SK-N-SH (cell line): ENCODE results near the gene CADM3. TPM values are rescaled to one million over a fixed set of nuclear protein-coding genes. Genes with fewer than 3 reads are reported as not detected.

ENCODE experiments used
- CTCF ChIA-PET: fragments of 300-600, 350-600 bp; formaldehyde crosslinking; extraction: SDS; loops from one replicate; lab custom pipeline; 2021; lab: Yijun Ruan, JAX
- POLR2A ChIA-PET: fragments of 350-600 bp; sonication (Branson Sonifier 250); formaldehyde crosslinking; extraction: SDS; loops from one replicate; lab custom pipeline; 2020; ENCODE audit warnings: antibody characterized with exemption, inconsistent platforms; lab: Yijun Ruan, JAX
- DNase-seq: peaks from one replicate; pipeline ENCODE4 v3.0.0; 2012
- H2AFZ ChIP-seq: fragments of 200-600 bp; sonication (generic); 2 replicates; pipeline ENCODE4 v1.8.1; 2016; ENCODE audit warnings: antibody characterized with exemption, mild to moderate bottlenecking, low read depth
- H3F3A ChIP-seq: fragments of 200-600 bp; sonication (generic); replicated peaks from 2 replicates; pipeline ENCODE3; 2016; ENCODE audit warnings: antibody characterized with exemption, mild to moderate bottlenecking; ENCODE audit not compliant: insufficient read depth
- H3K27ac ChIP-seq, 2 experiments: fragments of 200-500 bp in 1 of 2; fragments of 200-600 bp in 1 of 2; sonication (Bioruptor generic) in 1 of 2; sonication (generic), shearing (Covaris generic) in 1 of 2; 2 replicates each; pipeline versions ENCODE4 v1.5.1 to v1.6.1; 2014 to 2016; ENCODE audit warnings: low read depth in 2 of 2, inconsistent platforms in 1 of 2, low read length in 1 of 2, mild to moderate bottlenecking in 1 of 2, mixed read lengths in 1 of 2
- H3K27me3 ChIP-seq: fragments of 200-600 bp; sonication (generic), shearing (Covaris generic); 2 replicates; pipeline ENCODE4 v1.6.1; 2016; ENCODE audit warnings: mixed run types; ENCODE audit not compliant: insufficient read depth
- H3K36me3 ChIP-seq, 2 experiments: fragments of 200-500 bp in 1 of 2; fragments of 200-600 bp in 1 of 2; sonication (Bioruptor generic) in 1 of 2; sonication (generic) in 1 of 2; replicated peaks in 1 of 2; 2 replicates each; pipeline versions ENCODE3 to v1.5.1; 2014 to 2016; ENCODE audit warnings: low read length in 1 of 2, mild to moderate bottlenecking in 1 of 2; ENCODE audit not compliant: insufficient read depth in 2 of 2, control insufficient read depth in 1 of 2
- H3K4me1 ChIP-seq, 2 experiments: fragments of 200-500 bp in 1 of 2; fragments of 200-600 bp in 1 of 2; sonication (Bioruptor generic) in 1 of 2; sonication (generic), shearing (Covaris generic) in 1 of 2; 2 replicates each; pipeline versions ENCODE4 v1.5.1 to v1.6.1; 2014 to 2016; ENCODE audit warnings: low read depth in 1 of 2, low read length in 1 of 2, mixed run types in 1 of 2; ENCODE audit not compliant: insufficient read depth in 2 of 2, control insufficient read depth in 1 of 2
- H3K4me2 ChIP-seq: fragments of 200-600 bp; sonication (generic), shearing (Covaris generic); 2 replicates; pipeline ENCODE4 v1.6.1; 2017; ENCODE audit warnings: mixed run types
- H3K4me3 ChIP-seq, 2 experiments: fragments of 200-500 bp in 1 of 2; fragments of 200-600 bp in 1 of 2; sonication (Bioruptor generic) in 1 of 2; sonication (generic), shearing (Covaris generic) in 1 of 2; 2 replicates each; pipeline versions ENCODE4 v1.5.1 to v1.8.1; 2014 to 2016; ENCODE audit warnings: low read depth in 2 of 2, inconsistent platforms in 1 of 2, low read length in 1 of 2, mild to moderate bottlenecking in 1 of 2, mixed read lengths in 1 of 2, moderate library complexity in 1 of 2
- H3K79me2 ChIP-seq: fragments of 200-600 bp; sonication (generic); 2 replicates; pipeline ENCODE4 v1.8.1; 2017; ENCODE audit warnings: mild to moderate bottlenecking; ENCODE audit not compliant: insufficient read depth
- H3K9ac ChIP-seq: fragments of 200-600 bp; sonication (generic); 2 replicates; pipeline ENCODE4 v1.6.1; 2017; ENCODE audit warnings: mixed run types
- H3K9me2 ChIP-seq: fragments of 200-600 bp; sonication (generic); 2 replicates; pipeline ENCODE4 v1.6.1; 2017; ENCODE audit warnings: mixed run types
- H3K9me3 ChIP-seq: fragments of 200-600 bp; sonication (generic); 2 replicates; pipeline ENCODE4 v1.6.1; 2017; ENCODE audit warnings: mixed run types, mild to moderate bottlenecking, moderate library complexity
- H4K20me1 ChIP-seq: fragments of 200-600 bp; sonication (generic); 2 replicates; pipeline ENCODE4 v1.6.1; 2017; ENCODE audit warnings: mild to moderate bottlenecking, mixed run types; ENCODE audit not compliant: insufficient read depth
- CHD2 ChIP-seq: fragments of 150-350 bp; IDR thresholded peaks from 2 replicates; pipeline ENCODE4 v1.6.1; 2018; ENCODE audit warnings: low read length; ENCODE audit not compliant: partially characterized antibody
- EP300 ChIP-seq, 2 experiments: IDR thresholded peaks; 2 replicates each; pipeline versions ENCODE4 v1.4.0 to v1.6.1; 2012; ENCODE audit warnings: borderline replicate concordance in 1 of 2, low read depth in 1 of 2, low read length in 1 of 2
- FOXJ3 ChIP-seq: sonication (generic); formaldehyde crosslinking; IDR thresholded peaks from 2 replicates; pipeline ENCODE4 v1.5.1; 2020; ENCODE audit warnings: mild to moderate bottlenecking, missing genetic modification reagents
- GABPA ChIP-seq: IDR thresholded peaks from 2 replicates; pipeline ENCODE4 v1.4.0; 2012; ENCODE audit warnings: low read depth, mild to moderate bottlenecking
- GATA2 ChIP-seq: sonication (generic); formaldehyde crosslinking; IDR thresholded peaks from 2 replicates; pipeline ENCODE4 v1.5.0; 2020; ENCODE audit warnings: mild to moderate bottlenecking, missing genetic modification reagents
- JUND ChIP-seq: IDR thresholded peaks from 2 replicates; pipeline ENCODE4 v1.4.0; 2012
- MXI1 ChIP-seq: IDR thresholded peaks from 2 replicates; pipeline ENCODE4 v1.6.1; 2012; ENCODE audit warnings: mild to moderate bottlenecking, low read depth, low read length, improper control_type of control experiment
- NFIC ChIP-seq: IDR thresholded peaks from 2 replicates; pipeline ENCODE4 v1.4.0; 2012; ENCODE audit warnings: borderline replicate concordance
- POLR2AphosphoS5 ChIP-seq: IDR thresholded peaks from 2 replicates; pipeline ENCODE4 v1.6.1; 2012; ENCODE audit warnings: low read depth, low read length
- RAD21 ChIP-seq: IDR thresholded peaks from 2 replicates; pipeline ENCODE4 v1.6.1; 2012; ENCODE audit warnings: mild to moderate bottlenecking, low read length
- RFX5 ChIP-seq: IDR thresholded peaks from 2 replicates; pipeline ENCODE4 v1.6.1; 2012; ENCODE audit warnings: mild to moderate bottlenecking, improper control_type of control experiment, low read length
- SMC3 ChIP-seq: IDR thresholded peaks from 2 replicates; pipeline ENCODE4 v1.6.1; 2012; ENCODE audit warnings: low read depth, low read length, improper control_type of control experiment
- TAF1 ChIP-seq: IDR thresholded peaks from 2 replicates; pipeline ENCODE4 v1.6.1; 2012; ENCODE audit warnings: low read depth, mild to moderate bottlenecking, low read length, moderate library complexity, borderline replicate concordance
- TCF12 ChIP-seq: IDR thresholded peaks from 2 replicates; pipeline ENCODE4 v1.4.0; 2012
- TEAD4 ChIP-seq: IDR thresholded peaks from 2 replicates; pipeline ENCODE4 v1.4.0; 2012; ENCODE audit warnings: mild to moderate bottlenecking, borderline replicate concordance; ENCODE audit not compliant: insufficient read depth
- WGBS: methylation state at CpG from one replicate; pipeline ENCODE4 v1.1.6; 2017; ENCODE audit warnings: low lambda C conversion rate; 5-methylcytosine and 5-hydroxymethylcytosine counted together
- polyA plus RNA-seq, 3 experiments: library from polyadenylated mRNA; depleted of rRNA; stranded (reverse); fragments of >200 nt; gene quantifications; 2 replicates each; pipeline ENCODE4 v1.2.3, GENCODE V29; 2012
- TF ChIP-seq, protein P1 (sequence below): fragments of 200-600 bp; sonication (generic); IDR thresholded peaks from 2 replicates; pipeline ENCODE4 v1.6.1; 2017; ENCODE audit warnings: antibody characterized with exemption, mild to moderate bottlenecking, moderate library complexity
- TF ChIP-seq, protein P2 (sequence below): IDR thresholded peaks from 2 replicates; pipeline ENCODE4 v1.4.0; 2012; ENCODE audit warnings: low read depth, borderline replicate concordance
- TF ChIP-seq, protein P3 (sequence below): fragments of 150-350 bp; IDR thresholded peaks from 2 replicates; pipeline ENCODE4 v1.6.1; 2016; ENCODE audit warnings: mild to moderate bottlenecking, low read depth, low read length
- TF ChIP-seq, protein P4 (sequence below): IDR thresholded peaks from 2 replicates; pipeline ENCODE4 v1.4.0; 2012; ENCODE audit warnings: low read depth, borderline replicate concordance
- TF ChIP-seq, protein P5 (sequence below): IDR thresholded peaks from 2 replicates; pipeline ENCODE4 v1.6.1; 2012; ENCODE audit warnings: mild to moderate bottlenecking, low read depth, low read length, moderate library complexity

CADM3 gene
- polyA plus RNA-seq, 1 of the 3 experiments (the other 2 are of a cell fraction), result 0.94 TPM

DNA sequence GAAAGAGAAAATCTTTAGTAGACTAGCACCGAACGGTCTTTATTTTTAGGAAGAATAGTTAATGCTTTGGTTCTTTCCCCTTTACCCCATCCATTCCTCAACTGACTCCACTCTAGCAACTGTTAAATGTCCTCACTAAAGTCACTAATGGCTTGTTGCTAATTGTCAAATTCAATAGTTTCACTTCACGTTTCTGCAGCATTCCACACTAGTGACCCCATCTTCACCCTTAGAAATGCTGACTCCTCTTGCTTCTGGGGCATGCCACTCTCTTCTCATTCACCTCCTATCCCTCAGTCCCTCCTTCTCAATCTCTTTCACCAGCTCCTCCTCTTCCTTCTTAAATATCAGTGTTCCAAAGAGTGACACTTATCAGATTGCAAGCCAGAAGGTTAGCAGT, 19.4 kb upstream of the CADM3 start:
- no peaks in the 10 kb centered on the region for H3K4me1 ChIP-seq
- TF ChIP-seq TCF12, result no peak
- TF ChIP-seq FOXJ3, result no peak
- no peak for TF ChIP-seq POLR2AphosphoS5
- TF ChIP-seq MXI1, result no peak
- no peak for TF ChIP-seq TAF1
- no peak for TF ChIP-seq RAD21
- TF ChIP-seq, protein P1, sequence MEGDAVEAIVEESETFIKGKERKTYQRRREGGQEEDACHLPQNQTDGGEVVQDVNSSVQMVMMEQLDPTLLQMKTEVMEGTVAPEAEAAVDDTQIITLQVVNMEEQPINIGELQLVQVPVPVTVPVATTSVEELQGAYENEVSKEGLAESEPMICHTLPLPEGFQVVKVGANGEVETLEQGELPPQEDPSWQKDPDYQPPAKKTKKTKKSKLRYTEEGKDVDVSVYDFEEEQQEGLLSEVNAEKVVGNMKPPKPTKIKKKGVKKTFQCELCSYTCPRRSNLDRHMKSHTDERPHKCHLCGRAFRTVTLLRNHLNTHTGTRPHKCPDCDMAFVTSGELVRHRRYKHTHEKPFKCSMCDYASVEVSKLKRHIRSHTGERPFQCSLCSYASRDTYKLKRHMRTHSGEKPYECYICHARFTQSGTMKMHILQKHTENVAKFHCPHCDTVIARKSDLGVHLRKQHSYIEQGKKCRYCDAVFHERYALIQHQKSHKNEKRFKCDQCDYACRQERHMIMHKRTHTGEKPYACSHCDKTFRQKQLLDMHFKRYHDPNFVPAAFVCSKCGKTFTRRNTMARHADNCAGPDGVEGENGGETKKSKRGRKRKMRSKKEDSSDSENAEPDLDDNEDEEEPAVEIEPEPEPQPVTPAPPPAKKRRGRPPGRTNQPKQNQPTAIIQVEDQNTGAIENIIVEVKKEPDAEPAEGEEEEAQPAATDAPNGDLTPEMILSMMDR, result no peak
- TF ChIP-seq JUND, result no peak
- no peak for TF ChIP-seq TEAD4
- no peak for TF ChIP-seq GABPA
- no peak for TF ChIP-seq NFIC
- TF ChIP-seq, protein P2, sequence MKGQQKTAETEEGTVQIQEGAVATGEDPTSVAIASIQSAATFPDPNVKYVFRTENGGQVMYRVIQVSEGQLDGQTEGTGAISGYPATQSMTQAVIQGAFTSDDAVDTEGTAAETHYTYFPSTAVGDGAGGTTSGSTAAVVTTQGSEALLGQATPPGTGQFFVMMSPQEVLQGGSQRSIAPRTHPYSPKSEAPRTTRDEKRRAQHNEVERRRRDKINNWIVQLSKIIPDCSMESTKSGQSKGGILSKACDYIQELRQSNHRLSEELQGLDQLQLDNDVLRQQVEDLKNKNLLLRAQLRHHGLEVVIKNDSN, result no peak
- no peak for TF ChIP-seq RFX5
- TF ChIP-seq, protein P3, sequence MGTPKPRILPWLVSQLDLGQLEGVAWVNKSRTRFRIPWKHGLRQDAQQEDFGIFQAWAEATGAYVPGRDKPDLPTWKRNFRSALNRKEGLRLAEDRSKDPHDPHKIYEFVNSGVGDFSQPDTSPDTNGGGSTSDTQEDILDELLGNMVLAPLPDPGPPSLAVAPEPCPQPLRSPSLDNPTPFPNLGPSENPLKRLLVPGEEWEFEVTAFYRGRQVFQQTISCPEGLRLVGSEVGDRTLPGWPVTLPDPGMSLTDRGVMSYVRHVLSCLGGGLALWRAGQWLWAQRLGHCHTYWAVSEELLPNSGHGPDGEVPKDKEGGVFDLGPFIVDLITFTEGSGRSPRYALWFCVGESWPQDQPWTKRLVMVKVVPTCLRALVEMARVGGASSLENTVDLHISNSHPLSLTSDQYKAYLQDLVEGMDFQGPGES, result no peak
- TF ChIP-seq EP300 (IDR thresholded peaks at IDR 0.05; ENCODE audit: borderline replicate concordance in 1 of 2, low read depth in 1 of 2, low read length in 1 of 2), result no peak
- no peak for TF ChIP-seq CHD2
- TF ChIP-seq GATA2 (CRISPR knock-in tag), result no peak
- TF ChIP-seq, protein P4, sequence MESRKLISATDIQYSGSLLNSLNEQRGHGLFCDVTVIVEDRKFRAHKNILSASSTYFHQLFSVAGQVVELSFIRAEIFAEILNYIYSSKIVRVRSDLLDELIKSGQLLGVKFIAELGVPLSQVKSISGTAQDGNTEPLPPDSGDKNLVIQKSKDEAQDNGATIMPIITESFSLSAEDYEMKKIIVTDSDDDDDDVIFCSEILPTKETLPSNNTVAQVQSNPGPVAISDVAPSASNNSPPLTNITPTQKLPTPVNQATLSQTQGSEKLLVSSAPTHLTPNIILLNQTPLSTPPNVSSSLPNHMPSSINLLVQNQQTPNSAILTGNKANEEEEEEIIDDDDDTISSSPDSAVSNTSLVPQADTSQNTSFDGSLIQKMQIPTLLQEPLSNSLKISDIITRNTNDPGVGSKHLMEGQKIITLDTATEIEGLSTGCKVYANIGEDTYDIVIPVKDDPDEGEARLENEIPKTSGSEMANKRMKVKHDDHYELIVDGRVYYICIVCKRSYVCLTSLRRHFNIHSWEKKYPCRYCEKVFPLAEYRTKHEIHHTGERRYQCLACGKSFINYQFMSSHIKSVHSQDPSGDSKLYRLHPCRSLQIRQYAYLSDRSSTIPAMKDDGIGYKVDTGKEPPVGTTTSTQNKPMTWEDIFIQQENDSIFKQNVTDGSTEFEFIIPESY, result no peak
- TF ChIP-seq, protein P5, sequence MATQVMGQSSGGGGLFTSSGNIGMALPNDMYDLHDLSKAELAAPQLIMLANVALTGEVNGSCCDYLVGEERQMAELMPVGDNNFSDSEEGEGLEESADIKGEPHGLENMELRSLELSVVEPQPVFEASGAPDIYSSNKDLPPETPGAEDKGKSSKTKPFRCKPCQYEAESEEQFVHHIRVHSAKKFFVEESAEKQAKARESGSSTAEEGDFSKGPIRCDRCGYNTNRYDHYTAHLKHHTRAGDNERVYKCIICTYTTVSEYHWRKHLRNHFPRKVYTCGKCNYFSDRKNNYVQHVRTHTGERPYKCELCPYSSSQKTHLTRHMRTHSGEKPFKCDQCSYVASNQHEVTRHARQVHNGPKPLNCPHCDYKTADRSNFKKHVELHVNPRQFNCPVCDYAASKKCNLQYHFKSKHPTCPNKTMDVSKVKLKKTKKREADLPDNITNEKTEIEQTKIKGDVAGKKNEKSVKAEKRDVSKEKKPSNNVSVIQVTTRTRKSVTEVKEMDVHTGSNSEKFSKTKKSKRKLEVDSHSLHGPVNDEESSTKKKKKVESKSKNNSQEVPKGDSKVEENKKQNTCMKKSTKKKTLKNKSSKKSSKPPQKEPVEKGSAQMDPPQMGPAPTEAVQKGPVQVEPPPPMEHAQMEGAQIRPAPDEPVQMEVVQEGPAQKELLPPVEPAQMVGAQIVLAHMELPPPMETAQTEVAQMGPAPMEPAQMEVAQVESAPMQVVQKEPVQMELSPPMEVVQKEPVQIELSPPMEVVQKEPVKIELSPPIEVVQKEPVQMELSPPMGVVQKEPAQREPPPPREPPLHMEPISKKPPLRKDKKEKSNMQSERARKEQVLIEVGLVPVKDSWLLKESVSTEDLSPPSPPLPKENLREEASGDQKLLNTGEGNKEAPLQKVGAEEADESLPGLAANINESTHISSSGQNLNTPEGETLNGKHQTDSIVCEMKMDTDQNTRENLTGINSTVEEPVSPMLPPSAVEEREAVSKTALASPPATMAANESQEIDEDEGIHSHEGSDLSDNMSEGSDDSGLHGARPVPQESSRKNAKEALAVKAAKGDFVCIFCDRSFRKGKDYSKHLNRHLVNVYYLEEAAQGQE, result no peak
- TF ChIP-seq SMC3, result no peak
- H3K4me2 ChIP-seq, result no peak overlapping the region
- 34% methylated on average over 3 of the region's 3 CpGs for whole genome bisulfite sequencing
- H3K27ac ChIP-seq, result no peak overlapping the region
- no peaks in the 10 kb centered on the region for H3K36me3 ChIP-seq
- H3K4me3 ChIP-seq, result no peak overlapping the region
- no peaks in the 10 kb centered on the region for H3K9me3 ChIP-seq
- DNase-seq, result no peak
- no peaks in the 10 kb centered on the region for H3K9me2 ChIP-seq
- H4K20me1 ChIP-seq, result no peaks in the 10 kb centered on the region
- no peaks in the 10 kb centered on the region for H3F3A ChIP-seq
- H3K79me2 ChIP-seq, result no peaks in the 10 kb centered on the region
- no peak overlapping the region for H2AFZ ChIP-seq
- ChIA-PET CTCF (interaction anchor here (1.0 to 6.1 kb wide), 4 partner anchors 19 to 61 kb away, joined by 3 to 51 read pairs (median 5); no protein-coding TSS in a partner anchor), POLR2A (no interaction called here)
- H3K27me3 ChIP-seq, result peaks cover 5% of the 10 kb centered on the region; the same call in 1 of the 2 replicates
- H3K9ac ChIP-seq, result no peak overlapping the region
